ENCODE measurements around the gene NRG2. TPM values are rescaled to one million over a fixed set of nuclear protein-coding genes. Genes with fewer than 3 reads are reported as not detected.

Gene NRG2
- total and polyA plus RNA-seq, 7 donors: 0.42 to 19.6 (median 3.5) TPM

- intact Hi-C loops (cut with DNase I): no loop called here
- Histone ChIP-seq H3K9me3 (no peaks in the 10 kb centered on the region), H3K36me3 (ENCODE audit: insufficient read depth in 1 of 2, low read depth in 1 of 2) (peaks cover 0 to 12% of the 10 kb centered on the region in 2 donors), H3K27me3 (ENCODE audit: insufficient read depth in 3 of 3, low read length in 2 of 3) (no peaks in the 10 kb centered on the region), H3K27ac (no peak overlapping the region), H3K4me3 (no peak overlapping the region), H3K4me1 (no peaks in the 10 kb centered on the region)
- 86 to 91% (median 89%) methylated on average over 9 of the region's 9 CpGs for WGBS, 3 donors
- no peak for ATAC-seq
- DNase-seq: peak in 1 of 2 donors; percentile 41
- no peak for TF ChIP-seq CTCF (IDR thresholded peaks at IDR 0.05)
Measured at GRCh38 chr5:139871614-139872013, 171.5 kb downstream of the NRG2 start.

GRCh38 chr5:139870677-139871076, 172.4 kb downstream of the NRG2 start:
- Histone ChIP-seq H3K4me3 (no peak overlapping the region), H3K27me3 (ENCODE audit: insufficient read depth in 3 of 3, low read length in 2 of 3) (no peaks in the 10 kb centered on the region), H3K36me3 (ENCODE audit: insufficient read depth in 1 of 2, low read depth in 1 of 2) (peaks cover 0 to 12% of the 10 kb centered on the region in 2 donors), H3K9me3 (no peaks in the 10 kb centered on the region), H3K27ac (no peak overlapping the region), H3K4me1 (no peaks in the 10 kb centered on the region)
- intact Hi-C loops (cut with DNase I): no loop called here
- ATAC-seq (no peak), DNase-seq (peak in 1 of 2 donors; percentile 30)
- no peak for TF ChIP-seq CTCF (IDR thresholded peaks at IDR 0.05)
- WGBS, 3 donors: 85 to 95% (median 85%) methylated on average over 1 of the region's 1 CpG

- intact Hi-C loops (cut with DNase I): no loop called here
- no peak overlapping the region for H3K27ac ChIP-seq
- 68 to 72% (median 71%) methylated on average over 9 of the region's 9 CpGs for WGBS, 3 donors
Measured at GRCh38 chr5:139869042-139869790, 173.9 kb downstream of the NRG2 start.

GRCh38 chr5:139867581-139867980, 175.5 kb downstream of the NRG2 start:
- intact Hi-C loops (cut with DNase I): no loop called here
- no peak for TF ChIP-seq CTCF (IDR thresholded peaks at IDR 0.05)
- H3K27ac ChIP-seq: no peak overlapping the region
- H3K4me1 ChIP-seq: peaks cover 12% of the 10 kb centered on the region
- no peaks in the 10 kb centered on the region for H3K27me3 ChIP-seq (ENCODE audit: insufficient read depth in 3 of 3, low read length in 2 of 3)
- no peaks in the 10 kb centered on the region for H3K9me3 ChIP-seq
- no peak overlapping the region for H3K4me3 ChIP-seq
- H3K36me3 ChIP-seq (ENCODE audit: insufficient read depth in 1 of 2, low read depth in 1 of 2): peaks cover 0 to 12% of the 10 kb centered on the region in 2 donors
- no peak for DNase-seq
- ATAC-seq: no peak

More at GRCh38 chr5:139869042-139869790, 173.9 kb downstream of the NRG2 start:
- Histone ChIP-seq H3K36me3 (ENCODE audit: insufficient read depth in 1 of 2, low read depth in 1 of 2) (peaks cover 0 to 12% of the 10 kb centered on the region in 2 donors), H3K27me3 (ENCODE audit: insufficient read depth in 3 of 3, low read length in 2 of 3) (no peaks in the 10 kb centered on the region), H3K4me3 (no peak overlapping the region), H3K4me1 (no peaks in the 10 kb centered on the region), H3K9me3 (no peaks in the 10 kb centered on the region)
- no peak for TF ChIP-seq CTCF (IDR thresholded peaks at IDR 0.05)
- DNase-seq (peak in 1 of 2 donors; percentile 23), ATAC-seq (no peak)

Data from psoas muscle (tissue), 8 donors.